DMS 273 (cell line): ENCODE measurements around the gene GJA8.
A peak's percentile ranks its signal among the peaks of the same experiment; 100 is the strongest.
"Not testable (repeated sequence)": the region's sequence is repeated elsewhere in the genome, so short reads cannot be mapped to it uniquely, and the experiment has no call there.

ENCODE experiments used
- DNase-seq: peaks from one replicate; lab custom pipeline; 2025; ENCODE audit not compliant: unreplicated experiment; lab: John Stamatoyannopoulos, UW

GJA8 gene

GRCh38 chr1:147902253-147902845, at the start of gene GJA8:
Gene GJA8 (plus strand): TSS chr1:147902795. CDS start chr1:147907956, 5,161 bp downstream.
- DNase-seq, result no peak

DNA sequence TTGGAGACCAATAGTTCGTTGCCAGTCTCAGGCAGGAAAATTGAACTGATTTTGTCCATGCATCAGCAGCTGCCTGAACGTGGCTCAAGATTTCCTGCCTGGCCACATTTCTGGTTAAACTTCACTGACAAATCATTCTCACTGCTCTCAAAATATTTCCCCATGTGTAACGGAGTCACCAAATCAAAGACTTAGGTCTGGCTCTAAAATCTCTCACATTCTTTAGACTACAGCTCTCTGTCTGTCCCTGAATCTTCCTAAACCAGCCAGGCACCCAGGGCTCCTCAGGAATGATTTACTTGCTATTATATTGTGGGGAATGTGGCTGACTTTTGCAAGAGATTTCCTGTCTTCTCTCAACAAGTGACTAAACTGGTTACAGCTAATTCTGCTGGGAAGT, 49.2 kb upstream of the GJA8 start:
- DNase-seq, result no peak

GRCh38 chr1:147854989-147855388, 47.6 kb upstream of the GJA8 start:
- DNase-seq, result not testable (repeated sequence)

GRCh38 chr1:147855996-147856395, 46.6 kb upstream of the GJA8 start:
- DNase-seq, result not testable (repeated sequence)

GRCh38 chr1:147867204-147867603, 35.4 kb upstream of the GJA8 start:
- DNase-seq, result not testable (repeated sequence)

GRCh38 chr1:147878022-147878421, 24.6 kb upstream of the GJA8 start:
- no peak for DNase-seq

- no peak for DNase-seq
Observed at GRCh38 chr1:147879911-147880310, 22.7 kb upstream of the GJA8 start.

DNA sequence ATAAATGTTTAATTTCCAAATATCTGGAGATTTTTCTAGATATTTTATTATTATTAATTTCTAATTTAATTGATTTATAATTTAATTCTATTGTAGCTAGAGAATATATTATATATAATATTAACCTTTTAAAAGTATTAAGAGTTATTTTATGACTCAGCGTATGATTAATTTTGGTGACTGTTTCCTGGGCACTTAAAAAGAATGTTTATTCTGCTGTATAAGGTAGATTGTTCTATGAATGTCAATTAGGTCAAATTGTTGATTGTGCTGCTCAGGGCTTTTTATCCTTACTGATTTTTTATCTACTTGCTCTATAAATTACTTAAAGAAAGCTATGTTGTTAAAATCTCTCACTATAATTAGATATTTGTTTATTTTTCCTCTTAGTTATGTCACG, 20.1 kb upstream of the GJA8 start:
- no peak for DNase-seq

DNA sequence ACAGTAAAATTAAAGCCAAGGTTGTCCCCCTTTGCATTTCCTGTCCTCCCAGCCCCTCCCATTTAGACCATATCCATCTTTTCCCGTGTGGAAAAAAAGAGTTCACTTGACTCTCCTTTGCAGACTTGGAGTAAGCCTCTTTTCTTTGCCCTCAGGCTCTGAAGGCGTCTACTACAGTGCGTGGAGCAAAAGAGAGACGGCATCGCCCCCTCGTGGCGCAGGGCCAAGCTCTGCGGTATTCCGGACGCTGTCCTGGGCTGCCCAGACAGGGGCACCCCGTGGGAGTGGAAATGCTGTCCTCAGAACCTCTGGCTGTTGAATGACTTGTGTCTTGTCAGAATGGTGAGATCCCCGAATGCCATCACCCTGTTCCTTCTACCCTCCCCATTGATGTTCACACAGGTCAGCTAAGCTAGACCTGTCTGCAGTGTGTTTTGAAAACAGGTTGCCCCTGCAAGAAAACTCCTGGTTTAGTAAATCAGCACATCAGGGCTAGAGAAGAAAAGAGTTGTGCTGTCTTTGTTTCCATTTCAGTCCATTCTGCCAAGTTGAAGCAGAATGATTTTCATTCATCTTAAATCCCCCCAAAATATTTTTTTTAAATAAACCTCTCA, 12.3 kb upstream of the GJA8 start:
- peak; percentile 85 for DNase-seq

GRCh38 chr1:147891088-147891487, 11.5 kb upstream of the GJA8 start:
- no peak for DNase-seq

DNA sequence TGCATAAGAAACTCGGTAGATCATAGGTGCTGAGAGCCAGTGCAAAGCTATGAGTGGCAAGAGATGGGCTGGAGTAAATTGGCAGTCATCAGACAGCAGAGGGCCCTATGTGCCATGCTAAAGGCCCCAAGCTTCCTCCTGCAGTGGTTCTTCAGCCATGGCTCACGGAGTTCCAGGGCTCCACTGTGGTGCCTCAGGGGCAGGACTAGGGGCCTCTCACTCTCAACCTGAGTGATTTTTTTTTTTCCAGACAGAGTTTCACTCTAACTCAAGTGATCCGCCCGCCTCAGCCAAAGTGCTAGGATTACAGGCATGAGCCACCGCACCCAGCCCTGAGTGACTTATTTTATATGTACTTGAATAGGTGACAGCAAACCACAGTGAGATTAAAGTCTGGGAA, 10.4 kb upstream of the GJA8 start:
- peak; percentile 38 for DNase-seq

DNA sequence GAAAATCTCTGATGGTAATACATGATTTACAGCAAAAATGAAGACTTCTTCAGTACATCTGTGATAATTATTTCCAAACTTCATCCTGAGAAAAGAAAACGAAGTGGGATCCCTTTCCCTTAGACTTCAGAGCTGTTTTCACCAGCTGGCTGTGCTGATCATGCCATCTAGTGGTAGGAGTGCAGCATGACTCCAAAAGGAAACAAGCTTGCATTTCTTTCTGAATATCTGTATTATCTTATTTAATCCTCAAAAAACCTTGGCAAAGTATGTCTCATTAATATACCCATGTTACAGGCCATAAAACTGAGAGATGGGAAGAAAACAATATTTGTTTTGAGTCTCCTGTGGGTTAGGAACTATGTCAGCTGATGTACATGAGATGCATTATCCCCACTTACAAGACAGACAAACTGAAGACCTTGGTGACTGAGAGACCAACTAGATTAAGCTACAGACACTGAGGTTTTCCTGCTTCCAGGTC, 9.8 kb upstream of the GJA8 start:
- DNase-seq, result peak; percentile 74

DNA sequence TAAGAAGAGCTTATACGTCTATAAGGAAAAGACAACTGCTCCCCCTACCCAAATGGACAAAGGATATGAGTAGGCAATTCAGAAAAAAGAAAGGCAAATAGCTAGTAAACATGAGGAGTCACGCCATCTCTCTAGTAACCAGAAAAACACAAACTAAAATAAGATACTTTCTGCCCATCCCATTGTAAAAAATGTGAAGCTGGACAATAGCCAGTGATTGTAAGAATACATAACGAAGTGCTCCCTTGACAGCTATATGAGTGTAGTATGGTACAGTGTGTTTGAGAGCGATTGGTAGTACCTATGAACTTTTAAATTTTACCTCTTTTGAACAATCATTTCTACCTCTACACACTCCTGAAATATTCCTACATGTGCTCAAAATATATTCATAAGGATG, 7.5 kb upstream of the GJA8 start:
- DNase-seq, result no peak

- no peak for DNase-seq
Observed at GRCh38 chr1:147897029-147897752, 5.4 kb upstream of the GJA8 start.

DNA sequence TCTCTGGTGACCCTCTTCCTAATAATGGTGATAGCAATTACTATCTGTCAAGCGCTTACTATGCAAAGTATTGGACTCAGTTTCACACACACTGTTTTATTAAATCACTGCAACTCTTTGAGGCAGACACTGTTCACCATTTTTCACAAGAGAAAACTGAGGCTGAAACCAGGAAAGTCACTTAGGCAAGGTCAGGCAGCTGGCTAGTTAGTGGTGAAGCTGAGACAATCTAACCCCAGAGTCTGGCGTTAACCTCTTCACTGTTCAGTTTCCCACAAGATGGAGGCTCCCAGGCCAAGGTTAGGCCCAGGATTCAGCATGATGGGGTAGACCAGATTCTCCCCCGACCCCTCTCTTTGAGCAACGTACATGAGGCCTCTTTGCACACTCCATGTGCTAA, 4.8 kb upstream of the GJA8 start:
- DNase-seq, result no peak

DNA sequence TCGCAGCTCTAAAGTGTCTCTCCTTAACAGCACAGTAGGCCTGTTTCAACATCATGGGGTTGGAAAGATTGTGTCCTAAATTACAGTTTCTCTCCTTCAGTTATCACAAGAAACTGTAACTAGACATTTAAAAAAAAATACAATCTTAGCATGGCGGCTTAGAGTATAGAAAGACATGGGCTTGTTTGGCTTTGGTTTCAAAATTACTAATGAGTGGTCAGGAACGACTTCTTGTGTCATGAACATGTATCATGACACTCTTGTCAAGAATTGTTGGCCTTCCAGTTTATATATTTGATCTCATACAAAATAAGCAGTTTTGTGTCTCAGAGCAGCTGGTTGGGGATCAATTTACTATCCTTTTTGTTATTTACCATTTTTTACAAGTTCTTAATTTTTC, 2.1 kb downstream of the GJA8 start:
- no peak for DNase-seq

DNA sequence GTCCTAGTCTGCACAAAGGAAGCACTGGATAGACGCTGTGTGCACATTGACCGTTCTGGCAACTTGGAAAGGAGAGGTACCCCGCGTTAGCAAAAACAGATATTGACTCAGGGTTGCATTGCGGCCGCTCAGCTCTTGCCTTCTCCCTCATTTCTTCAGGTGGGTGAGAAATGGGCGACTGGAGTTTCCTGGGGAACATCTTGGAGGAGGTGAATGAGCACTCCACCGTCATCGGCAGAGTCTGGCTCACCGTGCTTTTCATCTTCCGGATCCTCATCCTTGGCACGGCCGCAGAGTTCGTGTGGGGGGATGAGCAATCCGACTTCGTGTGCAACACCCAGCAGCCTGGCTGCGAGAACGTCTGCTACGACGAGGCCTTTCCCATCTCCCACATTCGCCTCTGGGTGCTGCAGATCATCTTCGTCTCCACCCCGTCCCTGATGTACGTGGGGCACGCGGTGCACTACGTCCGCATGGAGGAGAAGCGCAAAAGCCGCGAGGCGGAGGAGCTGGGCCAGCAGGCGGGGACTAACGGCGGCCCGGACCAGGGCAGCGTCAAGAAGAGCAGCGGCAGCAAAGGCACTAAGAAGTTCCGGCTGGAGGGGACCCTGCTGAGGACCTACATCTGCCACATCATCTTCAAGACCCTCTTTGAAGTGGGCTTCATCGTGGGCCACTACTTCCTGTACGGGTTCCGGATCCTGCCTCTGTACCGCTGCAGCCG, 5.4 kb downstream of the GJA8 start:
- DNase-seq, result no peak

- no peak for DNase-seq
Observed at GRCh38 chr1:147912553-147912952, 10.0 kb downstream of the GJA8 start.

GRCh38 chr1:147913362-147913942, 10.9 kb downstream of the GJA8 start:
- DNase-seq, result no peak

GRCh38 chr1:147919896-147920295, 17.3 kb downstream of the GJA8 start:
- peak; percentile 15 for DNase-seq

GRCh38 chr1:147924813-147925212, 22.2 kb downstream of the GJA8 start:
- DNase-seq, result no peak
